ENCODE measurements around the gene TIAM1.

TIAM1 gene

GRCh38 chr21:31164713-31165694 is 179.1 kb downstream of the TIAM1 start:
- no peak for DNase-seq

- no peak for DNase-seq
Observed at GRCh38 chr21:31162827-31163226, 181.2 kb downstream of the TIAM1 start.

- no peak for DNase-seq
Observed at GRCh38 chr21:31162079-31162699, 181.9 kb downstream of the TIAM1 start.

- DNase-seq = no peak
Observed at GRCh38 chr21:31161157-31161556, 182.9 kb downstream of the TIAM1 start.

DNA sequence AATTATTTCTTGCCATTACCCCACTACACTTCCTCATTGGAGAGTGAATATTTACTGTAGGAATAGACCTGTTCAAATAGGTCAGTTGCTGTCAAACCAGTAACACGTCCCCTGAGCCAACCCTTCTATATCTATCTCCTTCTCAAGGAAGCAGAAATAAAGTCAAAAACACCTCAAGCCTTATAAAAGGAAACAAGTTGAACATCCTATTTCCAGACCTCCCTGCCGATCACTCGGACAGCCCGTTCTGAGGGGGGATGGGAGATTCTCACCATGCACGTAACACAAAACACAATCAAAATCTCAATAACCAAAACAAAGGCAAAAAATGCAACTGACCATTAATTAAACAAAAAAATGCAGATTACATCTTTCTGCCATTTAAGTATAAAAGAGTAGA is 184.3 kb downstream of the TIAM1 start:
- no peak for DNase-seq

GRCh38 chr21:31158789-31159581 is 185.1 kb downstream of the TIAM1 start:
- DNase-seq = no peak

DNA sequence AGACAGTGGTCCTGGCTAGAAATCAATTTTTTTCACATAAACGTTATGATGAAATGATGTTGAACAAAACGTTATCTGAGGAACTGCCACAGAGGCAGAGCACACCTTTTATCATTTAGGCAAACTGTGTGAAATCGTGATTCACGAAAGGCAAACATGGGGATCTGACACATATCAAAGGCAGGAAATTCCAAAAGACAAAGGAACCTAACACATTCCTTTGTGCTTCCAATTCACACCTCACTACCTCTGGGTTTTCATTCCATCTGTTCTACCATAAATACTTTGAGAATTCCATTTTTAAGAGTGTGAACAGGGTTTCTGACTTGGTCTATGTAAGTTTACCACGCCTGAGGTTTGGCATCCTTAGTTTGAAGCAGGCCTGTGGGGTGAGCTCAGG is 186.3 kb downstream of the TIAM1 start:
- DNase-seq = no peak

- no peak for DNase-seq
Observed at GRCh38 chr21:31156662-31157061, 187.4 kb downstream of the TIAM1 start.

DNA sequence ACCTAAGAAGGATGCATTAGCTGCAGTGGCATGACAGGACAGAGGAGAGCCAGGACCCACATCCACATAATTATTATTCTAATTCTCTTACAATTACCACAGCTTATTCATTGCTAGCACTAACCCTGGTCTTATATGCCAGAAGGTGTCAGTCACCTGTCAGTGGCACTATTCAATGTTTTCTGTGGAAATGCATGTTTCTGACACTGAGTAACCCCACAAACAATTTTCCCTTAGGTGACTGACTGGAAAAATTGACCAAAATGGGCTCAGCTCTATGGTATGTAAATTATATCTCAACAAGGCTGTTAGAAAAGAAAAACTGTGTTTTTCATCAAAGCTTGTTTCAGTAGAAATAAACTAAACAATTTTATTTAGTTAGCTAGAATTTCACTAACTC is 187.9 kb downstream of the TIAM1 start:
- no peak for DNase-seq

- no peak for DNase-seq
Observed at GRCh38 chr21:31151156-31152045, 192.7 kb downstream of the TIAM1 start.

GRCh38 chr21:31145274-31145673 is 198.8 kb downstream of the TIAM1 start:
- DNase-seq = no peak

- DNase-seq = no peak
Observed at GRCh38 chr21:31143036-31143435, 201.0 kb downstream of the TIAM1 start.

DNA sequence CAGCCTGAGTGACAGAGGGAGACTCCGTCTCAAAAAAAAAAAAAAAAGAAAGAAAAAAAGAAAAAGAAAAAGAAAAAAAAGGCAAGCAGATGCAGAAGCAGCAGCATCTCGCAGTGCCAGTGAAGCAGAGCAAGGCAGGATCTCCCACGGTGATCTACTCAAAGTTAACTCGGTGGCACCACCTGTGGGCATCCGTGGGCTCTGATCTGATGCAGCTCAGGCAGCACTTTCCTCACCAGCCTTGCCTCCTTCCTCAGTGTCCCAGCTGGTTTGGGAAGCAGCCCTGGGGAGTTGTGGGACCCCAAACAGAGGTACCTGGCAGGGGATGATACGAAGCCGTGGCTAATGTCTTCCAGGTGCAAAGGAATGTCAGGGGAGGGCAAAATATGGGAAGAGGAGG is 201.5 kb downstream of the TIAM1 start:
- no peak for DNase-seq

GRCh38 chr21:31141389-31142000 is 202.6 kb downstream of the TIAM1 start:
- no peak for DNase-seq

- no peak for DNase-seq
Observed at GRCh38 chr21:31140676-31141075, 203.4 kb downstream of the TIAM1 start.

DNA sequence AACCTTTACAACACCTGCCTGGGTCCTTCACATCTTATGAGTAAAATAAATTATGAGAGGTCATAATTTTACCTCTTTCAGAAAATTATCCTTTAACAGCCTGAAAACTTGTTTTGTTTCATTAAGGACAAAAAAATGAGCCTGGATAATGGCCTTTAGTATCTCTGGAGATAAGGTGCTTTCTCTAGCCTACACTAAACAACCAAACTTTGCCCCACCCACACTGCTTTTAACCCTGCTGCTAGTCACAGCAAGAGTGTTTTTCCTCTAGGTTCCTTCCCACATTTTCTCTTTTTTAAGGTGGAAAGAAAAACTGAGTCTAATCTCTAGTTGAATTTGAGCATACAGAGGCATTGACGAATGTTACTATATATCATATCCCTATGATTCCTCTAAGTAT is 204.0 kb downstream of the TIAM1 start:
- DNase-seq = no peak

DNA sequence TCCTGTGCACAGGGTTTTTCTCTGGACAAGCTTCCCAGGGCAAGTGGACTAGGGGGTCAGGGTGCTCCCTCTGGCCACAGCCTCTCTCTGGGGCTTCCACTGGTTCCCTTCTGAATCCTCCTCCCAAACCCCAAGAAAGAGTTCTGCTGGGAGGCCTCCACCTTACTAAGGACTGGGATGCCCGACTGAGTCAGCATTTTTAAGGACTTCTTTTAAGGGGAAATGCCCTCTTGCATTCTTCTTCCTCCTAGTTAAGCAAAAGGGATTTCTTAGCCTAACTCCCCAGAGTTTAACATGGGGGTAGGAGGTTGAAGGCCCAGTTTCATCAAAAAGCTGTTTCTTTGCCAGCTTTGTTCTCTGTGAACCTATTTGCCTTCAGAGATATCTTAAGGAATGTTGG is 206.1 kb downstream of the TIAM1 start:
- no peak for DNase-seq

- DNase-seq = no peak
Observed at GRCh38 chr21:31136891-31137290, 207.2 kb downstream of the TIAM1 start.

DNA sequence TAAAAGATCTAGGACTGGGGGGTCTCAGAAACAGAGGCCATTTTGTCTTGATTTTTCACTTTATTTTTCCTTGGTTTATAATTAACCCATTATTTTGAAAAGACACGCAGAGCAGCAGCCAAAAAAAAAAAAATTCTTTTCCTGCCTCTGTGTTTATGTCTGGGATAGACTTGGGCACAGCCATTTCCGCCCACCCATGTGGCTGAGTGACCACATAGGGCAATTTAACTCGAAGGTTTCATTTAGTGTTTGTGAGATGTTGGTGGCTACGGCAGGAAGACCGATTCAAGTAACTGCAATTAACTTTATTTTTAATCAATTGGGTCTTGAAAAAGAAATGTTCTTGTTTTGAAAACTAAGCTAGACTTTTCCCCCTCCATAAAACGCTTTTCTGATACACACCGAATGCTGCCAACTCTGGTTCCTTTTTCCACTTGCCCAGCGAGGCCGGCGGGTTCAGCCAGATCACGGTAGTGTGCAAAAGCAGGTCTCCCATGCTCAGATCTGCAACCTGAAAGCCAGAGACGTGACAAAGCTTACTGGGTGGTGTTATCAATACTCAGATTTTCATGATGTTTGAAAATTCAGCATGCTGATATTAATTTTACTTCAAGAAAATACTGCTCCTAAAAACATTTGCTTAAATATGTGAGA is 208.4 kb downstream of the TIAM1 start:
- DNase-seq = no peak

DNA sequence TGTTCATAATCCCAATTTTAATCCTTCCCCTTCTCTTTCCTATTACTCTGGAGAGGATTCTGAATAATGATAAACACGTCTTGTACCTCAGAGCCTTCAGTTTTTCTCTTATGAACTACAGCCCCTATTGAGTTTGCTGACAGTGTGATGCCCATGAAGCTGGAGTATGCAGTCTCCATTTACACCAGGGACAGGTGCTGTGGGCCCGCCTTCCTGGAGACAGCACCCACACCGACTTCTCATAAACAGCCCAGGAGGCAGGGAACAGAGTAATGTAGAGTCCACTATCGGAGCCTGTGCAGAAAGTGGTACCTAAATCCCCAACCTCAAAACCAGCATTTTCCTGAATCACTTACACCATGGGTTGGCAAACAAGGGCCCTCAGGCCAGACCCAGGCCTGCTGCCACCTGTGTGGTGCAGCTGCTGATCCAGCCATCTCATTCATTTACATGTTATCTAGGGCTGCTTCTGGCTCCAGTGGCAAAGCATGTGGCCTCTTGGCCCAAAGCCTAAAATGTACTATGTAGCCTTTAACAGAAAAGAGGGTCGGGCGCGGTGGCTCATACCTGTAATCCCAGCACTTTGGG is 210.7 kb downstream of the TIAM1 start:
- no peak for DNase-seq

Data from NCI-H1930 (cell line).